Measurements from ENCODE around the gene RAE1. TPM values are rescaled to one million over a fixed set of nuclear protein-coding genes. Genes with fewer than 3 reads are reported as not detected.

Gene RAE1
- total RNA-seq, 2 donors from 2014 or later, result 21.7 to 49.9 TPM

GRCh38 chr20:57372581-57373350 lies 21.7 kb downstream of the RAE1 start:
- TF ChIP-seq POLR2AphosphoS5 (IDR thresholded peaks at IDR 0.05), result no peak
- TF ChIP-seq POLR2A (IDR thresholded peaks at IDR 0.05), result no peak
- TF ChIP-seq, protein P1, sequence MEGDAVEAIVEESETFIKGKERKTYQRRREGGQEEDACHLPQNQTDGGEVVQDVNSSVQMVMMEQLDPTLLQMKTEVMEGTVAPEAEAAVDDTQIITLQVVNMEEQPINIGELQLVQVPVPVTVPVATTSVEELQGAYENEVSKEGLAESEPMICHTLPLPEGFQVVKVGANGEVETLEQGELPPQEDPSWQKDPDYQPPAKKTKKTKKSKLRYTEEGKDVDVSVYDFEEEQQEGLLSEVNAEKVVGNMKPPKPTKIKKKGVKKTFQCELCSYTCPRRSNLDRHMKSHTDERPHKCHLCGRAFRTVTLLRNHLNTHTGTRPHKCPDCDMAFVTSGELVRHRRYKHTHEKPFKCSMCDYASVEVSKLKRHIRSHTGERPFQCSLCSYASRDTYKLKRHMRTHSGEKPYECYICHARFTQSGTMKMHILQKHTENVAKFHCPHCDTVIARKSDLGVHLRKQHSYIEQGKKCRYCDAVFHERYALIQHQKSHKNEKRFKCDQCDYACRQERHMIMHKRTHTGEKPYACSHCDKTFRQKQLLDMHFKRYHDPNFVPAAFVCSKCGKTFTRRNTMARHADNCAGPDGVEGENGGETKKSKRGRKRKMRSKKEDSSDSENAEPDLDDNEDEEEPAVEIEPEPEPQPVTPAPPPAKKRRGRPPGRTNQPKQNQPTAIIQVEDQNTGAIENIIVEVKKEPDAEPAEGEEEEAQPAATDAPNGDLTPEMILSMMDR (IDR thresholded peaks at IDR 0.05), result no peak
- DNase-seq (ENCODE audit: low spot score), result no peak
- H3K4me1 ChIP-seq (replicated peaks), result no peaks in the 10 kb centered on the region
- intact Hi-C loops (cut with DNase I), result no loop called here
- H3K27me3 ChIP-seq (replicated peaks; ENCODE audit: insufficient read depth), result no peaks in the 10 kb centered on the region
- no peak overlapping the region for H3K4me3 ChIP-seq
- H3K9me3 ChIP-seq, result no peaks in the 10 kb centered on the region
- peaks cover 17 to 19% of the 10 kb centered on the region in 2 donors for H3K36me3 ChIP-seq
- 83% methylated on average over 22 of the region's 25 CpGs for WGBS
- no peak overlapping the region for H3K27ac ChIP-seq

- intact Hi-C loops (cut with DNase I), result no loop called here
- no peak overlapping the region for H3K27ac ChIP-seq
- H3K4me3 ChIP-seq, result no peak overlapping the region
- no peaks in the 10 kb centered on the region for H3K27me3 ChIP-seq (replicated peaks; ENCODE audit: insufficient read depth)
- WGBS, result 77% methylated on average over 12 of the region's 12 CpGs
- TF ChIP-seq, protein P1 (IDR thresholded peaks at IDR 0.05), result no peak
- TF ChIP-seq POLR2AphosphoS5 (IDR thresholded peaks at IDR 0.05) (no peak), POLR2A (IDR thresholded peaks at IDR 0.05) (no peak)
- peaks cover 11 to 14% of the 10 kb centered on the region in 2 donors for H3K36me3 ChIP-seq
- no peaks in the 10 kb centered on the region for H3K9me3 ChIP-seq
- H3K4me1 ChIP-seq (replicated peaks), result no peaks in the 10 kb centered on the region
- DNase-seq (ENCODE audit: low spot score), result no peak
Measured at GRCh38 chr20:57374343-57374930, 23.4 kb downstream of the RAE1 start.

DNA sequence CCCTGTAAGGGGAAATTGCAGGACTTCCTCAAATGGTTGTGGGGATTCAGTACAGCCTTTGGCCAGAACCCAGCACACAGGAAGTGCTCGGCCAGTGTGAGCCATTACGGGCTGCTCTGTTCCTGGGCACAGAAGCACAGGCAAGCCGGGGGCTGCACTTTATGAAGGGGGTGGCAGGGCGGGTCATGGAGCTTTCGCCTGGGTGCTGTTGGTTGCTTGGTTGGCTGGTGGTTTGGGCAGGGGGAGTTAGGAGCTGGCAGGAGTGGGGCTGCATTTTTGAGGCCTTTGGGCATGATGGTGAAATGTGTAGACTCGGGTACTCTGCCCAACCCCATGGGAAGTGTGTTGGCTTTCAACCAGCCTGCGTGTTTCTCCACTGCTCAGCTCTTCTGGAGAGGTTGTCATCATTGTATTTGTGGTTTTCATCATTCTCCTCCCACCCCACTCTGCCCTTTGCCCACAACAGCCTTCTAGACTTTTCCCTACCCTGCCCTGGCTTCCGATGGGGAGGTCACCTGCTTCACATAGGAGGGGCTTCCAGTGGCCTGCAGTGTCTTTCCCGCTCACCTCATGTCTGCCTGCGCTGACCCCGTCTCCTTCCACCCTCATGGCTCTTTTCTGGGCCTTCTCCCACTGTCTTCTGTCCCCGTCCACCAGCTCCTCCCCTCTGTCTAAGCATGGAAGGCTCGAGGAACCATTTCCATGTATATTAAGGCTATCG lies 24.0 kb downstream of the RAE1 start:
- no peak for DNase-seq (ENCODE audit: low spot score)
- TF ChIP-seq, protein P1 (IDR thresholded peaks at IDR 0.05), result no peak
- TF ChIP-seq POLR2A (IDR thresholded peaks at IDR 0.05) (no peak), POLR2AphosphoS5 (IDR thresholded peaks at IDR 0.05) (no peak)
- 88% methylated on average over 14 of the region's 14 CpGs for WGBS
- Histone ChIP-seq H3K36me3 (peaks cover 5 to 12% of the 10 kb centered on the region in 2 donors), H3K4me3 (no peak overlapping the region), H3K9me3 (no peaks in the 10 kb centered on the region), H3K27me3 (replicated peaks; ENCODE audit: insufficient read depth) (no peaks in the 10 kb centered on the region), H3K4me1 (replicated peaks) (no peaks in the 10 kb centered on the region), H3K27ac (no peak overlapping the region)
- intact Hi-C loops (cut with DNase I), result no loop called here

DNA sequence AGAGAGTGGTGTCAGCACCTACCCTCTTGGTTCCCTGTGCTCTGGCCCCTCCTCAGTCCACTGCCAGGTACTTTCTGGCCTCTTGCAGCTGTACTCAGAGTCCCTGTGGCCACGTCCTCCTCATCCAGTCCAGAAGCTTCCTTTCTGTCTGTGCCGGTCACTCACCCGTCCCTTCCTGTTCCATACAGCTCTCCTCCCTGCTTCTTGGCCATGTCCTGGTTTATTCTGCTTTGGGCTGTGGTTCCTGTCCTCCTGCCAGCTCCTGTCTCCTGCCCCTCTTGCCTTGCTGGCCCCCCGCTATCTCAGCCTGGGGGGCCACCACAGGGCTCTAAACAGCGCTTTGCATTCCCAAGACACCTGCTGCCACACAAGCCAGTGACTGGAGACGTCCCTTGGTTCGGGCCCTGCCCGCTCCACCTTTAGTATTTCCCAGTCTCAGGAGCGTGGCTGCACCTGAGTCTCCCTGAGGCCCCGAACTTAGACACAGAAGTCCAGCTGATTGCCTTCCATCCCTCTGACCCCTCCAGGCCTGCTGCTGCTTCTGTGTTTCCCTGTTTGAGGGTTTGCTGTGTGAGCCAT lies 24.7 kb downstream of the RAE1 start:
- H3K4me3 ChIP-seq, result no peak overlapping the region
- intact Hi-C loops (cut with DNase I), result no loop called here
- H3K9me3 ChIP-seq, result no peaks in the 10 kb centered on the region
- H3K4me1 ChIP-seq (replicated peaks), result no peaks in the 10 kb centered on the region
- WGBS, result 90% methylated on average over 10 of the region's 10 CpGs
- no peak overlapping the region for H3K27ac ChIP-seq
- no peak for TF ChIP-seq POLR2A (IDR thresholded peaks at IDR 0.05)
- TF ChIP-seq, protein P1 (IDR thresholded peaks at IDR 0.05), result no peak
- peaks cover 0 to 7% of the 10 kb centered on the region in 2 donors for H3K36me3 ChIP-seq
- H3K27me3 ChIP-seq (replicated peaks; ENCODE audit: insufficient read depth), result no peaks in the 10 kb centered on the region
- no peak for DNase-seq (ENCODE audit: low spot score)

All from prostate gland (tissue), 2 donors.